GM21529 (cell line): ENCODE results near the gene POM121C.
"Not testable (repeated sequence)": the region's sequence is repeated elsewhere in the genome, so short reads cannot be mapped to it uniquely, and the experiment has no call there.

Experiments
- ATAC-seq: cut with Tn5 transposase; IDR thresholded peaks from one replicate; pipeline ENCODE4 v1.9.1; 2021; ENCODE audit not compliant: unreplicated experiment

Gene POM121C

DNA sequence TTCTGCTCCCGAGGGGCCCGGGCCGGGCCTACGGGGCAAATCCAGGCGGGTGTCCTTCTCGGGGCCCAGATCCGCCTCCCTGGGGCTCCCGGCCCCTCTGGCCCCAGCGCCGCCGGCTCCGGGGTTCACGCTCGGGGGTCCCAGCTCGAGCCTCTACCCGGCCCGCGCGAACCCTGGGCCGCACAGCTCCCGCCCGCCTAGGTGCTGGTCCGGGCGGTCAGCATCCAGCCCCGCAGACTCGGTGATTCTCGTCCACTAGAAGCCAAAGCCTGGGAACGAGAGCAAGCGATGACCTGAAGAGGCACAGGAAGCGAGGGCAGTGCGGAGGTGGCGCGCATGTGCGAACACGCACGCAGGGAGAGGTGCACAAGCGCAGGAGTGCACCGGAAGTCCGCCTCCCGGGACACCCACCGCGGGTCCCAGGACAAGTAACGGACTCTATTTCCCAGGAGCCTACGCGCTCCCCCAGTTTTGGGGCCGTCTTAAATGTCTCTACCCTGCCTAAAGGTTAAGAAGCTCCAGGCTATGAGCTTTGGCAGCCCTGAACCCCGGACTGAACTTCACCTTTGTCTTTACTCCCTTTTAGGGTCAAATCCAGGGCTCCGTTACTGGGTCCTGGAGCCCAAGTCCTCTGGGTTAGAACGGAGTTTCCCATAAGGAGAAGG, at the start of gene POM121C:
Gene POM121C, minus strand, starts transcription at position 321 of the 665 bp plus-strand sequence. CDS start 44,803 bp downstream, outside the sequence.
- peak; percentile 100 for ATAC-seq

DNA sequence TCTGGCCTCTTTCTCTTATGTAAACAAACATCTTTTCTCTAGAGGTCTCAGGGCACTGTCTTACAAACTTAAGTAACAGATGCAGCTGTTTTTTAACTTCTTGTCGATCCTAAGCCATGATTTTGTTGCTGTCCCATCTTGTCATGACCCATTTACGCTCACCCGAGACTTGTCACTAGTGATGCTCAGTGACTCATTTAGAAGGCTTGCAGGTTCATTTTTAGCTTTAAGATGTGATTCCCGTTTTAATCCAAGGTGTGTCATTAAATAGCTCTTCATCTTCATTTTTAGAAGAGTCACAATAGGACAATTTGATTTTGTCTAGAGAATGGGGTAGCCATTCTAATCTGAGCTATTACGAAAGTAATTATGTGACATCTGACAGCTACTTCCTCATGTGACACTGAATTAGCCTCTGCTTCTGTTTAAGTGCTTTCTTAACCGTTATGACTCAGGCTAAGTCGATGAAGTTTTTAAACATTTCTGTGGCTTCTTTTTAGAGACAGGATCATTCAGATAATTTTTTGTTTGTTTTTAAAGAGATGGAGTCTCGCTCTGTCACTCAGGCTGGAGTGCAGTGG, 48.7 kb upstream of the POM121C start:
- peak; percentile 80 for ATAC-seq

DNA sequence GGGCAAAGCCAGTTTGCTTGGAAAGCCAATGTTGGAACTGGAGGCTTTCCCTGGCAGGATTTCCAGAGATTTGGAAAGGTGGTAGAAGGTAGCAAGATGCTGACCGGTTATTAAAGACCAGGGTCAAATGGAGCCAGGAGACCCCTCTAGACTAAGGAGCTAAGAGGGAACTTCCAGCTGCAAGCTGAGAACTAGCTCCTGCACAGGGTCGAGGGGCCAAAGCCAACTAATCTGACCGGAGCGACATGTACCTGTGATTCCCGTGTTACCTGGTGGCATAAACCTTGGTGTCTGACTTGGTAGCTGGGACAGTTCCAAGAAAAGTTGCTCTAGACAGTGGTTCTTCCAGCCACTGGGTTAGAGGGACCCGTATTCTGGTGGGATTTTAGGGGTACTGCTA, 47.8 kb upstream of the POM121C start:
- ATAC-seq, result no peak

DNA sequence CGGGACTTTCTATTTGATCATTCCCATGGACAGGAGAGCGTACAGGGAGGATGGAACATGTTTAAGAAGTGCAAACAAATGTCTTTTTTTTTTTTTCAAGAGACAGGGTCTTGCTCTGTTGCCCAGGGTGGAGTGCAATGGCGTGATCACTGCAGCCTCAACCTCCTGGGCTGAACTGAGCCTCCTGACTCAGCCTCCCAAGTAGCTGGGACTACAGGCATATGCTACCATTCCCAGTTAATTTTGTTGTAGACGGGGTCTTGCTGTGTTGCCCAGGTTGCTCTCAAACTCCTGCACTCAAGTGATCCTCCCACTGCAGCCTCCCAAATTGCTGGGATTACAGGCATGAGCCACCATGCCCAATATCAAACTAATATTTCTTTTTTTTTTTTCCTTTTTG, 46.5 kb upstream of the POM121C start:
- no peak for ATAC-seq

DNA sequence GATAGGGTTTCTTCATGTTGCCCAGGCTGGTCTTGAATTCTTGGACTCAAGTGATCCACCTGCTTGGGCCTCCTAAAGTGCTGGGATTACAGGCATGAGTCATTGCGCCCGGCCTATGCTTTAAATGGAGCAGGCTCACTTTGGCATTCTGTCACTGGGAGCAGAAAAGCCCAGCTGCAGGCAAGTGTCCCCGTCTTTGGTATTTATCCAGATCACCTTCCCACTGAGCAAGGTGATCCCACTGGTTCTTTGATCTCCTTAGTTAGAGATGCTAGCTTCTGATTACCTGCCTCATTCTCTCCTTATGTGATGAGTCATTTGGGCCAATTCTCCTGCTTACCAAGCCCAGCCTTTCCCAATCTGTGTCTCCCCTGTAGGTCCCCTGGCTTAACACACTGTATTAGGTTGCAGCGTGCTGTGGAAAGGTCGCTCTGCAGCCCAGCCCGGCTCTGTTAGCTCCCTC, 45.3 kb upstream of the POM121C start:
- no peak for ATAC-seq

DNA sequence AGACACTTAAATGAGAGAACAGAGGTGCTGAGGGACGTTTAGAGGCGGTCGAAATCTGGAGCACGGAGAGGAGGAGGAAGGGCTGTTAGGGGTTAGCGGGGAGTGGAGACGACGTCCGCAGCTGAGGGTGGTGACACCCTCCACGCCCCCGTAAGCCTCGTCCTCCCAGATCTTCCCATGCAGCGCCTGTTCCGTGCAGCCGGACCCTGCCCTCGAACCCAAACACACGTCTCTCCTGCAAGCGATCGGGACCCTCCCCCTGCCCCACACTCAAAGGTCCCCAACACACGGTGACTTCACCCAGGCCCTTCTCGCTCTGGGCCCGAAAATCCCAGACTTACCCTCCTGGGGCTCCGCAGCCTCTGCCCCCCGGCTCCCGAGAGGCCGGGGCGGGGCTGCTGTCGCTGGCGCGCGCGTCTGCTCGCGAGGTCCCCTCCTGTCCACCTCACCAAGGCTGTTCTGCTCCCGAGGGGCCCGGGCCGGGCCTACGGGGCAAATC, 41.2 kb upstream of the POM121C start:
- ATAC-seq, result not testable (repeated sequence)

DNA sequence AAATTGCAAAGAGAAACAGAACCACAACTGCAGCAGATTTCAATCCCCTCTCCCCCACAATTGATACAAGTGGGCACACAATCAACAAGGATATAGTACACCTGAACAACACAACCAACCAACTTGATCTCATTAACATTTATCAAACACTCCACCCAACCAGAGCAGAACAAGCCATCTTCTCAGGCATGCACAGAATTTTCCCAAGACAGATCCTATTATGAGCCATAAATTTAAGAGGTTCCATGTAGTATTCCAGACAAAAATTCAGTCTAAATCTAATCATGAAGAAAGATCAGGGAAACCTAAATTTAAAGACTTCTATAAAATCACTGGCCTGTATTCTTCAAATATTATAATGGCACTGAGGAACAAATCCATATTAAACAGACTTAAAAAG, 35.6 kb upstream of the POM121C start:
- not testable (repeated sequence) for ATAC-seq

DNA sequence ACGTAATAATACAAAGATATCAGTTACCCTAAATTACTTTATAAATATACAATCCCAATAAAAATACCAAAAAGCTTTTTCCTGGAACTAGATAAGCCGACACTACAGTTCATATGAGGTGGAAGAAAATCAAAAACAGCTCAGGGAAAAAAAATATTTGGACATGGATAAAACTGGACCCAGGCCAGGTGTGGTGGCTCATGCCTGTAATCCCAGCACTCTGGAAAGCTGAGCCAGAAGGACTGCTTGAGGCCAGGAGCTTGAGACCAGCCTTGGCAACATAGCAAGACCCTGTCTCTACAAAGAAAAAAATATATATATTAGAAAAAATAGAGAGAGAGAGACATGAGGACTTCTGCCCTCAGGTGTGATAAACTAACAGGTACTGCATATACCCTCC, 32.7 kb upstream of the POM121C start:
- ATAC-seq, result not testable (repeated sequence)

DNA sequence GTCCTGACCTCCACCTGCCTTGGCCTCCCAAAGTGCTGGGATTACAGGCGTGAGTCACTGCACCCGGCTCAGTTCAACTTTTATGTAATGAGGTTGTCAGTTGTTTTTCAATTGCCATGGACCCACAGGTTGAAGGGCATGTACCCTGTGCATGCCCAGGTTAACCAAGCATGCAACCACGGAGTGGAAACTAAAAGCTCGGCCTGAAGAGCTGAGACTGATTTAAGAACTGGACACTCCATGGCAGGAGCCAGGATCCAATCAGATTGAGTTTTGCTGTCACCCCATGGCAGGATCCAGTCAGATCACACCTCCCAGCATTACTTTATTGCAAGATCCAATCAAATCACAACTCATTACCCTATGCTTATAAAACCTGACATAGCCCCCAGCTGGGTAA, 22.9 kb upstream of the POM121C start:
- not testable (repeated sequence) for ATAC-seq

DNA sequence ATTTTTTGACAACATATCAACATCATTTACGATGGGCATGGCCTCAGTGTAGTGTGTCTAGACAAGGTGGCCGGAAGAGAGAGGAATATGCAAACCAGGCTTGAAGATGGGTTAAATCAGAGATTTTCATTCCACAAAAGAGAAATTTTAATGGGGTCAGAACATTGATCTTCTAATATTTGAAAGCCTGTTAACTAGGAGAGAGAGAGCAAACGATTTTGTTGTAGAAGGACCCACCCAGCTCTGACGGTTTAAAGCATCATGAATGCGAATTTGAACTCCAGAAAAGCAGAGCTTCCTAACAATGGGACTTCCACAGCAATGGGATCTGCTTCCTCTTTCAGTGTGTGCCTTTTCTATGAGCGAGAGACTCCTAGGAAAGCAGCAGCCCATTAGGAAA, 5.9 kb upstream of the POM121C start, which contains the start of gene SPDYE5:
Gene SPDYE5, plus strand, starts transcription at position 301 of the 400 bp plus-strand sequence. CDS start 1,728 bp downstream, outside the sequence.
- ATAC-seq, result not testable (repeated sequence)

DNA sequence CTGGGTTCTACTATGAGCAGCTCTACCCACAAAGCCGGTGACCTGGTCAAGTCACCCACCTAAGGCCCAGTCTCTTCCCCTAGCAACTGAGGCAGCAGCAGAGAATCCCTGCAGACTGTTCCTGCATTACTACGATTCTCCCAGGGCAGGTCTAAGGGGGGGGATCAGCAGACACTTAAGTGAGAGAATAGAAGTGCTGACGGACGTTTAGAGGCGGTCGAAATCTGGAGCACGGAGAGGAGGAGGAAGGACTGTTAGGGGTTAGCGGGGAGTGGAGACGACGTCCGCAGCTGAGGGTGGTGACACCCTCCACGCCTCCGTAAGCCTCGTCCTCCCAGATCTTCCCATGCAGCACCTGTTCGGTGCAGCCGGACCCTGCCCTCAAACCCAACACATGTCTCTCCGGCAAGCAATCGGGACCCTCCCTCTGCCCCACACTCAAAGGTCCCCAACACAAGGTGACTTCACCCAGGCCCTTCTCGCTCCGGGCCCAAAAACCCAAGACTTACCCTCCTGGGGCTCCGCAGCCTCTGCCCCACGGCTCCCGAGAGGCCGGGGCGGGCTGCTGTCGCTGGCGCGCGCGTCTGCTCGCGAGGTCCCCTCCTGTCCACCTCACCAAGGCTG, 632 bp downstream of the POM121C start:
- not testable (repeated sequence) for ATAC-seq

DNA sequence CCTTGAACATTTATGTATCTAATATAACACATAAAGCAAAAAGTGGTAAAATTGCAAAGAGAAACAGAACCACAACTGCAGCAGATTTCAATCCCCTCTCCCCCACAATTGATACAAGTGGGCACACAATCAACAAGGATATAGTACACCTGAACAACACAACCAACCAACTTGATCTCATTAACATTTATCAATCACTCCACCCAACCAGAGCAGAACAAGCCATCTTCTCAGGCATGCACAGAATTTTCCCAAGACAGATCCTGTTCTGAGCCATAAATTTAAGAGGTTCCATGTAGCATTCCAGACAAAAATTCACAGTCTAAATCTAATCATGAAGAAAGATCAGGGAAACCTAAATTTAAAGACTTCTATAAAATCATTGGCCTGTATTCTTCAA, 5.8 kb downstream of the POM121C start:
- ATAC-seq, result not testable (repeated sequence)

DNA sequence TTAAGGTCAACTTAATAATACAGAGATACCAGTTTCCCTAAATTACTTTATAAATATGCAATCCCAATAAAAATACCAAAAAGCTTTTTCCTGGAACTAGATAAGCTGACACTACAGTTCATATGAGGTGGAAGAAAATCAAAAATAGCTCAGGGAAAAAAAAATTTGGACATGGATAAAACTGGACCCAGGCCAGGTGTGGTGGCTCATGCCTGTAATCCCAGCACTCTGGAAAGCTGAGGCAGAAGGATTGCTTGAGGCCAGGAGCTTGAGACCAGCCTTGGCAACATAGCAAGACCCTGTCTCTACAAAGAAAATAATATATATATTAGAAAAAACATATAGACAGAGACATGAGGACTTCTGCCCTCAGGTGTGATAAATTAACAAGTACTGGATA, 8.6 kb downstream of the POM121C start:
- not testable (repeated sequence) for ATAC-seq

DNA sequence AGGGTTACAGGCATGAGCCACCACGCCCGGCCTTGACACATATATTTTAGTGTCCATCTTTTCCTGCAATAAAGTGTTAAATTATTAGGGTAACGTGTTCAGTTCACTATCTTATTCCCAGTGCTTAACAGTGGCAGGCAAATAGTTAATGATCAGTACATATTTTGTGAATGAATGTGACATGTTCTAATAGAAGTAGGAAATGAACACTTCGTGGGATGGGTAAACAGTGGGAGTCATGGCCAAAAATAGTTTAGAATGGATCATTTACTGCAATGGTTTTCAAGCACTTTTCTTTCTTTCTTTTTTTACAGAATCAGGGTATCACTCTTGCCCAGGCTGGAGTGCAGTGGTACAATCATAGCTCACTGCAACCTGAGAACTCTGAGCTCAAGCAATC, 15.9 kb downstream of the POM121C start:
- ATAC-seq, result not testable (repeated sequence)

DNA sequence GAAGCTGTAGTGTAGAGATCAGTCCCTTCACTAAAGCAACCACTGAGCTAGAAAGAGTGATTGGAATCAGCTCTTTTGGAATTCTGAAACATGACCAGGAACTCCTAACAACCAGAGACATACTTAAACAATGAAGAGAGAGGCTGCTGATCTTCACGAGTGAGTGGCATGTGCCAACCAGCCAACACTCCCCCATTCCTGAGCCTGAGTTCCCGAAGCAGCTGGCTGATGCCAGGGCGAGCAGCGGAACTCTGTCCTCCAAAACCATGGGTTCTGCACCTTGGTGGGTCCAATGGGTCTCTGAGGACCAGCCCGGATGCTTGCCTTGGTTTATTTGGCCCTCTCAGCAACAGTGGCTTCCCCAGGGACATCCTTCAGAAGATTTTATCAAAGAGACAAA, 25.6 kb downstream of the POM121C start:
- not testable (repeated sequence) for ATAC-seq

DNA sequence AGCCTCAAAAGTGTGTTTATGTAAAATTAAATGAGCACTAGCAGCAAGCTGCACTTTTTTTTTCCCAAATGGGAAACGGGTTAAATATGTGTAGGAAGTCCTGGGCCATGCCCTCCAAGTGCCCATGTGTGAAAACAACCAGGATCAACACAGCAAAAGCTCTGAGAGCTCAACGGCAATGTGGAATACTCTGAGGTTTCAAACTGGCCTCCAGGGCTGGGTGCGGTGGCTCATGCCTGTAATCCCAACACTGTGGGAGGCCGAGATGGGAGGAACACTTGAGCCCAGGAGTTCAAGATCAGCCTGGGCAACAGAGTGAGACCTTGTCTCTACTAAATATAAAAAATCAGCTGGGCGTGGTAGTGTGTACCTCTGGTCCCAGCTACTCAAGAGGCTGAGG, 28.1 kb downstream of the POM121C start:
- not testable (repeated sequence) for ATAC-seq

DNA sequence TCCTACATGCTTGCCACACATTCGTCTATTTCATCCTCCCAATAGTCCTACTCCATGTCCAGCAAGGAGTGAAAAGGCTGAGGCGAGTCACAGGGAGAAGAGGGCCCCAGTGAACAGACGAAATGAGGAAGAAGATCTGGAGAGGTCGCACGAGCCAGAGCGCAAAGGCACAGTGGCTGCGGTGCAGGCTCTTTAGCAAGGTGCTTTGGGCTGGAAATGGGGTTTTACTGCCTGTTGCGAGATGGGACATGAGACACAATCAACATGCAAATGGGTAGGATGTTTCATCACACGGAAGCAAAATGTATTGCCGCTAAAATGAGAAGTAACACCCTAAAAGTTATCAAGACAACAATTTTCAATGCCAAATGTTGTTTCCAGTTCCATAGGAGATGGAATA, 29.7 kb downstream of the POM121C start:
- not testable (repeated sequence) for ATAC-seq

DNA sequence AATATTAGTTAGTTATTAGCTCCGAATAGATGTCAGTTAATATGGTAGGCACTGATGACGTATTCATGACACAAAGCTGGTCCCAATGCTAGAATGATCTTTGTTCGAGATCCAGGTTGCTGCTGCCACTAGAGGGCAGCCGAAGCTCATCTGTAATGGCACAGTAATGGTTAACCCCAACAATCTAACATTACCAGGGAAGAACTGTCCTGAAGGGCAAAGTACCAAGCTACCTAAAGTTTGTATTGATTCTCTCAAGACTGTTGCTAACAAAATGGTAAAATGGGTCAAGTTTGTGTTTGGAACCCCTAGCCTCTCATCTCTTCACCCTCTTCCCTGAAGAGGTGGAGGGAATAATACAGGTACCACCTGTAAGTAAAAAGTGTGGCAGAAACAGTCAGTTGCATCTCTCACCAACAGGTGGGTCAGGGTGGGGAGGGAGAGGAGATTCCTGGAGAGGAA, 33.6 kb downstream of the POM121C start:
- peak; percentile 91 for ATAC-seq

DNA sequence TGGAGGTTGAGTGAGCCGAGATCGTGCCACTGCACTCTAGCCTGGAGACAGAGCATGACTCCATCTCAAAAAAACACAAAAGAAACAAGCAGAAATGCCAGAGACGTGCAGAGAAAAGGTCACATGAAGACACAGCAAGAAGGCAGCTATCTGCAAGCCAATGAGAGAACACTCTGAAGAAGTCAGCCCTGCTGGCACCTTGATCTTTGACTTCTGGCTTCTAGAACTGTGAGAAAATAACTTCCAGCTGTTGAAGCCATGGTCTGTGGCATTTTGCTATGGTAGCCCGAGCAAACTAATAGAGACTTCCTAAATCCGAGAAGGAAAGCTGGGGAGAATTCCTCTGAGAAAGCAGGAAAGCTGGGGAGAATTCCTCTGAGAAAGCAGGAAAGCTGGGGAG, 36.2 kb downstream of the POM121C start:
- ATAC-seq, result not testable (repeated sequence)

DNA sequence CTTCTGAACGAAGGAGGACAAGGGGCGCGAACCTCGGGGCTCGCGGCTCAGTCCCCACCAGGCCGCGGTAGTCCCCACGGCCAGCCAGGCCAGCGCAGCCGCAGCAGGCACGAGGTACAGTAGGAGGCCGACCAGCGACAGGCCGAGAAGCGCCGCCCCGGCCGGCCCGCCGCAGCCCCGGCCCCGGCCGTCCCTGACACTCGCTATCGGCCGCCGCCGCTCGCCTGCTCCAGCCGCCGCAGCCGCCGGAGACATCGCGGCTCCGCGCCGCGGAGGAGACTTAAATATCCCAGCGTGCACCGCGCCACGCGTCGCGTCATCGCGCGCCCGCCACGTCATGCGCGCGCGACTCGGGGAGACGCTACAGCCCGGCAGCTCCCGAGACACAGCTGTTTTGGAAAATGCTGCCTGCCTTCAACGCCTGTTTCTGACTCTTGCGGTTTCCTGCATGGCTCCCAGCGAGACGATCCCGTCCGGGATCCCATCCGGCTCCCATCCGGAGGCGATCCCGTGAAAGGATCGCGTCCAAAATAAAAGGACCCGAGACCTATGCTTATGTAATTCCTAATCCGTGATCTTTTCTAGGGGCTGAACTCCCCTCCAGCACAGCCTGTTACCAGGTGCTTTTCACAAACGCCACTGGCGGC, 43.5 kb downstream of the POM121C start:
- peak; percentile 84 for ATAC-seq

DNA sequence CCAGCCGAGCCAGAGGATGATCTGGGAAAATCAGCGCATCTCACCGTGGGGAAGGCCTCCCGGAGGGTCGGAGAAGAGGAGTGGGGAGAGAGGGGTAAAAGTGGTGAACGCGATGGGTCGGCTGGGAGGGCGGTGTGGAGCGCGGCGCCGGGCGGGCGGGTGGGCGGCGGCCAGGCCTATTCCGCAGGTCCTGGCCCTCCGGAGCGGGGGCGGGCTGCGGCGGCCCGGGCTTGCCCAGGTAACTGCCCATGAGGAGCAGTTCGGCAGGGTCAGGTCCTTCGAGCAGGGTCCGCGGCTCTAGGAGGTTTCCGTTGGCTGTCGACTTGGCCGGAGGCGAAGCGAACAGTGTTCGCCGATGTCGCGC, 44.0 kb downstream of the POM121C start:
- peak; percentile 43 for ATAC-seq
